ENCODE results near the gene TGFB2.

The TGFB2 gene

DNA sequence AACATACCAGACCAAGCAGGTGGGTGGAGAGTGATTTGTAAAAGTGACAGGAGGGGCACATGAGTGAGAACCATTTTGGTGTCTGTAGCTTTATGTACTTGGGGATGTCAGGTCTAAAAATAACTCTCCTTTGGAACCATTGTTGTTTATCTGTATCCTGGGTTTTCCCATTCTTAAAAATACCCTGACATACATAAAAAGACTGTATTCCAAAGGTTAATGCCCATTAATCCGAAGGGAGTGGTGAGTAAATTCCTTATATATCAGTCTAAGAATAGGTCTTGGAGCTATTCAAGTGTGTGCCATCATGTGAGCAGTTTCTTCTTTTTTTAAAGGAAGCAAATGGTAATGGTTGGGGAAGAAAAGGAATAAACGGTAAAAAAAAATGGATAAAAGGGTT is 117.5 kb downstream of the TGFB2 start:
- DNase-seq (ENCODE audit: low spot score) = no peak

- DNase-seq (ENCODE audit: low spot score) = no peak
Measured at GRCh38 chr1:218463194-218464156, 118.3 kb downstream of the TGFB2 start.

- DNase-seq (ENCODE audit: low spot score) = no peak
Measured at GRCh38 chr1:218464871-218465270, 119.7 kb downstream of the TGFB2 start.

GRCh38 chr1:218466341-218467010 is 121.3 kb downstream of the TGFB2 start:
- DNase-seq (ENCODE audit: low spot score) = no peak

DNA sequence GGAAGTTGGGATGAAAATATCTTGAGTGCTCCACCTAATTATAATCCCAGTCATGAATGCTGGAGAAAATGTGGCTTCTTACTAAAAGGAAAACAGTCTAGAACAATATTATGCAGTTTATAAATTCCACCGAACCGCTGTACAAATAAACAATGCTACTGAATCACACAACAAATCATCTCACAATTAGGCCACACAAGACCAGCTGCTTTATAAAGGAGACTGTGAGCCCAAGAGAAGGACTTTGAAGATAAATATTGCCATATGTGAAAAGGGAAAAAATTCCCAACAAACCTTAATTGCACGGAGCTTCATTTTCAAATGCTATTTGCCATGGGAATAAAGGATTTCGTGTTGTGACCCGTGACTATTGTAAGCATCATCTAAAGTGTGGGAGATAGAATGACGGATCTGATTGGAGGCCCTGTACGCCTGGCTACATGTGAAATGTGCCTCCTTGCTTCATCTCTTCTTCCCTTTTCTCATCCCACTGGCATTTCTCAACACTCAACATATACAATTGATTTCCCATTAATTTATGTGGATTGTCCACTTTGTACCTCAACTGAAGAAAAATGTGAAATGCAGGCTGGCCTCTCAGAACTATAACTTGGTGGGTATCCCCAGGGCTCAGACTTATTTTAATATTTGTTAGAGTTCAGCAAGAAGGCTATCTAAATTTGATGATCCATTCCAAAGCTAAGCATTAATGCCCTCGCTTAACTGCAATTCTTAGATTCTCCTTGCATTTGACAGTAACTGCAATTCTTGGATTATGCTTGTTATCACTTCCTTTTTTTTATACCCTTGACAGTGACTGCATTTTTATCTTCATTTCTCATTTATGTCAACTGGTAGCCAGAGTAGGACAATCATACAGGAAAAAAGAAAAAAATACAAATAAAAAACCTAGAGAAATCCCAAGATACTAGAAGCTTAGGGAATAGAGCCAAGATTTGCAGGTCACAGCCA is 122.3 kb downstream of the TGFB2 start:
- no peak for DNase-seq (ENCODE audit: low spot score)

DNA sequence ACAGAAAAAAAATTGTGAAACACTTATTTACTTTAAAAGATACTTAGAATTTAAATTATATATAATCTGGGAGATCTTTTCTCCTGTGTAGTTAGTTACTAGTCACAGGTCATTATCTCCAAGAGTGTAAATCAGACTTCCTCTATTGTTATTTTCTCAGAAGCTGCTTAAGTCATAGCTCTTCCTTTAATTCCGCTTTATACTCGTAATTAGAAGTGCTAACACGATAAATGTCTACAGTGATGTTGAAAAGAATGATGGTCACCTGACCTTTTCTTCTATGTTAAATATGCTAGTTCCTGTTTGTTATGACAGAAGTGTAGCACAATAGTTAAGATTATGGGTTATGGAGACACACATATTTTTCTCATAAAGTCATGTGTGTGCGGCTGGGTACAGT is 123.6 kb downstream of the TGFB2 start:
- DNase-seq (ENCODE audit: low spot score) = no peak

- no peak for DNase-seq (ENCODE audit: low spot score)
Measured at GRCh38 chr1:218472885-218473284, 127.7 kb downstream of the TGFB2 start.

GRCh38 chr1:218473522-218473921 is 128.4 kb downstream of the TGFB2 start:
- no peak for DNase-seq (ENCODE audit: low spot score)

DNA sequence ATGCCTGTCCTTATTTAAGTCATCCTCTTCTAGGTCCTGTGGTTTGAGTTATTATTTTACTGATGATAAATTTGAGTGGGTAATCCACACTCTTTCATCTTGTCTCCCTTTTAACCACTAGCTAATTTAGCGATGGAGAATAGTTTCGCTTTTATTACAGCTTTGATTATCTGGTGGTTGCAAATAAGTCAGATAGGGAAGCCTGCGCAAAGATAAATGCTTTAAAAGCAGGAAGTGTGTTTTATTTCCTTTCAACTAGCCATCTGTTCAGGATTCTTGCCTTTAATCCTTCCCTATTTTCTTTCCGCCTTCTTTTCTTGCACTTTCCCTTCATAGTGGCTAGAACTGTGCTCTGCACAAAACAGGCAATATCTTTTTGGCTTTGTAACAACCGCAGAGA is 129.0 kb downstream of the TGFB2 start:
- no peak for DNase-seq (ENCODE audit: low spot score)

GRCh38 chr1:218475275-218475674 is 130.1 kb downstream of the TGFB2 start:
- DNase-seq (ENCODE audit: low spot score) = no peak

DNA sequence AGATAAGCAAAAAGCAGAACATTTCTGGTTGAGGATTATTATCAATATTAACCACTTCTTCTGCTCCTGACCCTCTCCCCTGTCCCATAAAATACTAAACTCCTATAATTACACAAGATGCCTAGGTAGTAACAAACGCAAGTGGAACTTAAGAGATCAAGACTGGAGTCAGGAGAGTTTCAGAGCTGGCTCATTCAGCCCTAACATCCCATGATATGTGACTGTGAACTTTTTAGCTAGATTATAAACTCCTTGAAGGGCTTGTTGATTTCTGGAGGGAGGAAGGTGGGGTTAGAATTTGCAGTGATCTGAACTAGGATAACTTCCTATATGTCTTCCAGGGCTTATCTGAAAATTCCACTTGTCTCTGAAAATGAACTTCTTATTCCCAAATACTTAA is 130.6 kb downstream of the TGFB2 start:
- DNase-seq (ENCODE audit: low spot score) = no peak

DNA sequence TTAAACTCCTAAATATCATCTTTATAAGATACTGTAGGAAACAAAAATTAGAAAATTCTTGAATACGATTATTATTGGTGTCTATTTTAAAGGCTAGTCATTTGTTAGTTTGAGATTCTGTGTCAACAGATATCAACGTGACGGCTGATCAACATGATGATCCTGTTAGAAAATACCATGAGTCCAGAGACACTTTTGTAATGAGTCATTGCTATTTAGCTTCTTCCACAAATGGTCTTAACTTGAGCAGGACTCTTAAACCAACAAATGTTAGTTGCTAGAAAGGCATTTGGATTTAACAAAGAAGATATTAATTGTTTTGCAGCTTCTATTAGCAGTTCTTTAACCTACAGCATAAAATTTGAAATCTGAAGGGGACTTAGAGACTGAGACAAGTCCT is 131.2 kb downstream of the TGFB2 start:
- DNase-seq (ENCODE audit: low spot score) = no peak

GRCh38 chr1:218478336-218478735 is 133.2 kb downstream of the TGFB2 start:
- DNase-seq (ENCODE audit: low spot score) = no peak

- no peak for DNase-seq (ENCODE audit: low spot score)
Measured at GRCh38 chr1:218479436-218480115, 134.4 kb downstream of the TGFB2 start.

DNA sequence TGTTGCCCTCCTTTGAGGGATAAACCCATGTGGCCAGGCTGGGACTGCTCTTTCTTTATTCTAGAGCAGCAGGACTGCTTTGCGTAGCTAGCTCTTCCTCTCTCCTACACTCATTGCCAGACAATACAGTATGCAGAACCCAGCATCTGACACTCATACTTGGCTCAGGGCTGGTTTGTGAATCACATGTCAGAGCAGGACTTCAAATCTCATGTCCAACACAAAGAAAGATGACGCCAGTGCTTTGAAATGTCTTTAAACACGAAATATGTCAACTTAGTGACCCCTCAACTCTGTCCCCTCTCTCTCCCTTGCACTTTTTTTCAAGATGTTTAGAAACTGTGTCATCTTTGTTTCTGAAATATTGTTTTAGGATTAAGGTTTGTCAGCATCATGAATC is 135.0 kb downstream of the TGFB2 start:
- no peak for DNase-seq (ENCODE audit: low spot score)

- no peak for DNase-seq (ENCODE audit: low spot score)
Measured at GRCh38 chr1:218480588-218481099, 135.5 kb downstream of the TGFB2 start.

DNA sequence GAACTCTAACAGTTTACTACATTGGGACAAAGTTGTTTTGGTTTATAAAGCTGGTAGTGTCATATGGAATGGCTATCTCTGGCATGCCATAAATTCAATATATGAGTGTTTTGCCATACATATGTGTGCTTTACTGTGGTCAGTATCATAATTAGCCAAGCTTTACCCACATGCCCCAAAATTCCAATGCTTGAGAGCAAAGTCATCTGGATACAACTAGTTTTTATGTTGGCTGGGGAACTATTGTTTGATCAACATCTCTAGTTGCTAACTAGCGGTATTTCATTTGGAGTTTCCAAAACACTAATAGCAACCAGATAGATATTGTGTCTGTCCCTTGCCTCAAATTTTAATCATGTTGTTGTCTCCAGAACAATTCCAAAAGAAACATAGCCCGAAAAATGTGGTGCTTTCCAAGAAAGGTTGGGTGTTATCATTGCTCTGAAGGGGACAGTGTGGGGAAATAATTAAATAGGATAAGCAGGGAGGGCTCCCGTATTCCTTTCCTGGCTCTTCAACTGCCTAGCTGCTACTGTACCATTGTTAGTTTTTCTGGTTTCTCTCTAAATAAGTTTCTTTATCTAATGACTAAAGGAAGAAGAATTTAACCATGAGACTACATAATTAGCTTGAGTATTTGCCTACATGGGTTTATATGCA is 136.1 kb downstream of the TGFB2 start:
- DNase-seq (ENCODE audit: low spot score) = no peak

DNA sequence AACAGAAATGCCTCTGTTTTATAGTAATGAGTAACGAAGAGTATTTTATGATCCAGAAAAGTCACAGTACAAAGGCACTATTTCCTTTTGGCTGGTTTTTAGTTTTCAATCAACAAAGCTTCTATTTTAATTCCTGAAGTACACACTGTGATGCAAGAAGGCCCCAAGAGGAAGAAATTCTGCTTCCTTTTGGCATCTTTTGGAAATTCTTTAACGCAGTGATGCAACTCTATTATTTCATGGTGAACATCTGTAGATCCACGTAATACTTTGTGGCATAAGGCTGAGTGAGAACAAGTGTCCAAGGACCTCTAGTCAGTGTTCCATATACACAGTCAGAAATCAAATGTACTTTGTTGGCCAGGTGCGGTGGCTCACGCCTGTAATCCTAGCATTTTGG is 137.5 kb downstream of the TGFB2 start:
- DNase-seq (ENCODE audit: low spot score) = no peak

DNA sequence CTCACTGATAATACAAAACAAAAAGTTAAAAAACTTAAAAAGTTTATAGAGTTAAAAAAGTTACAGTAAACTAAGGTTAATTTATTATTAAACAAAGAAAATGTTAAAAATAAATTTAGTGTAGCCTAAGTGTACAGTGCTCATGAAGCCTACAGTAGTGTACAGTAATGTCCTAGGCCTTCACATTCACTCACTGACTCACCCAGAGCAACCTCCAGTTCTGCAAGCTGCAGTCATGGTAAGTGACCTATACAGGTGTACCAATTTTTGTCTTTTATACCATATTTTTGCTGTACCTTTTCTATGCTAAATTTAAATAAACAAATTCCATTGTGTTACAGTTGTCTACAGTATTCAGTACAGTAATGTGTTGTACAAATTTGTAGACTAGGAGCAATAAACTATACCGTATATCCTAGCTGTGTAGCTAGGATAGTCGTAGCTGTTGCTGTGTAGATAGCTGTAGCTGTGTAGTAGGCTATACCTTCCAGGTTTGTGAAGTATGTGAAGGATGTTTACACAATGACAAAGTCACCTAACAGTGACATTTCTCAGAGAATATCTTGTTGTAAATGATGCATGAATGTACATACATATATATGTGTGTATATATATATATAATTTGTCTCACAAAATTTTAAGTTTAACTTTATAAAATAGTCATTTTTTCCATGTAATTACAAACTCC is 140.2 kb downstream of the TGFB2 start:
- DNase-seq (ENCODE audit: low spot score) = no peak

GRCh38 chr1:218488531-218488930 is 143.4 kb downstream of the TGFB2 start:
- DNase-seq (ENCODE audit: low spot score) = no peak

All from iPS-NIHi11 (cell line).